K562 (cell line): Measurements from ENCODE around the gene NKAIN1. TPM values are rescaled to one million over a fixed set of nuclear protein-coding genes. Genes with fewer than 3 reads are reported as not detected.
A peak's percentile ranks its signal among the peaks of the same experiment; 100 is the strongest.

Experiments used
- AFF1 ChIP-seq, 2 experiments: fragments of 450-650 bp; IDR thresholded peaks; 2 replicates each; pipeline ENCODE4 v1.6.1; 2018; ENCODE audit warnings: mild to moderate bottlenecking in 2 of 2, low read depth in 1 of 2; ENCODE audit not compliant: partially characterized antibody in 2 of 2
- ATF7 ChIP-seq: fragments of 450-650 bp; IDR thresholded peaks from 2 replicates; pipeline ENCODE4 v1.7.1; 2014; ENCODE audit warnings: mild to moderate bottlenecking, moderate library complexity
- COPS2 ChIP-seq: fragments of 450-650 bp; conservative IDR thresholded peaks from 2 replicates; pipeline ENCODE4 v1.6.1; 2016; ENCODE audit warnings: mild to moderate bottlenecking, moderate library complexity
- DPF2 ChIP-seq: fragments of 450-650 bp; IDR thresholded peaks from 2 replicates; pipeline ENCODE4 v1.6.1; 2016
- EHMT2 ChIP-seq: fragments of 450-650 bp; IDR thresholded peaks from 2 replicates; pipeline ENCODE4 v1.6.1; 2018; ENCODE audit warnings: antibody characterized with exemption
- FUS ChIP-seq: fragments of 200-400 bp; formaldehyde crosslinking; optimal IDR thresholded peaks from 2 replicates; pipeline ENCODE3; 2017; ENCODE audit warnings: low read depth, low read length
- HDAC3 ChIP-seq: fragments of 450-650 bp; IDR thresholded peaks from 2 replicates; pipeline ENCODE4 v1.6.1; 2018; ENCODE audit warnings: borderline replicate concordance, mild to moderate bottlenecking, moderate library complexity; ENCODE audit not compliant: partially characterized antibody
- HNRNPLL ChIP-seq: fragments of 200-400 bp; formaldehyde crosslinking; IDR thresholded peaks from 2 replicates; pipeline ENCODE4 v1.6.1; 2017; ENCODE audit warnings: low read length, low read depth, mild to moderate bottlenecking; ENCODE audit not compliant: poor library complexity, severe bottlenecking
- HSF4 ChIP-seq: fragments of 250-450 bp; sonication (Bioruptor Pico); IDR thresholded peaks from 2 replicates; pipeline ENCODE4 v2.1.2; 2022; ENCODE audit warnings: mild to moderate bottlenecking, moderate library complexity, borderline replicate concordance
- JUND ChIP-seq, 2 experiments: IDR thresholded peaks; 2 replicates in 1 of 2; 3 replicates in 1 of 2; pipeline ENCODE4 v1.6.1; 2011; ENCODE audit warnings: borderline replicate concordance in 2 of 2, low read depth in 2 of 2, low read length in 2 of 2, improper control_type of control experiment in 1 of 2, missing biosample characterization in 1 of 2, missing genetic modification characterization in 1 of 2, missing genetic modification reagents in 1 of 2
- PTTG1 ChIP-seq: fragments of 450-650 bp; IDR thresholded peaks from 2 replicates; pipeline ENCODE4 v1.6.1; 2016; ENCODE audit warnings: low read depth, mild to moderate bottlenecking, missing genetic modification characterization, missing compliant biosample characterization
- RCOR1 ChIP-seq, 2 experiments: IDR thresholded peaks; 2 replicates each; pipeline ENCODE4 v1.6.1; 2012; ENCODE audit warnings: low read depth in 2 of 2, low read length in 2 of 2, borderline replicate concordance in 1 of 2, improper control_type of control experiment in 1 of 2
- RFX1 ChIP-seq: fragments of 450-650 bp; IDR thresholded peaks from 2 replicates; pipeline ENCODE4 v1.6.1; 2016; ENCODE audit warnings: mild to moderate bottlenecking, moderate library complexity
- SIN3B ChIP-seq: fragments of 450-650 bp; IDR thresholded peaks from 2 replicates; pipeline ENCODE4 v1.6.1; 2017; ENCODE audit warnings: low read depth, mild to moderate bottlenecking, moderate library complexity
- TBP ChIP-seq: optimal IDR thresholded peaks from 2 replicates; pipeline ENCODE3; 2011; ENCODE audit warnings: low read depth, low read length, improper control_type of control experiment
- XRCC3 ChIP-seq: fragments of 450-650 bp; IDR thresholded peaks from 2 replicates; pipeline ENCODE4 v1.6.1; 2017; ENCODE audit warnings: mild to moderate bottlenecking, moderate library complexity
- ZBTB17 ChIP-seq: fragments of 450-650 bp; formaldehyde crosslinking; IDR thresholded peaks from 2 replicates; pipeline ENCODE4 v1.4.0; 2020; ENCODE audit warnings: mild to moderate bottlenecking
- ZNF184 ChIP-seq: sonication (generic); formaldehyde crosslinking; IDR thresholded peaks from 2 replicates; pipeline ENCODE4 v1.5.0; 2020; ENCODE audit warnings: missing genetic modification reagents
- polyA plus RNA-seq, 8 experiments: library from polyadenylated mRNA; depleted of rRNA in 4 of 8; stranded (reverse) in 5 of 8; unstranded in 3 of 8; fragments of >200 nt; fragmentation: Nextera tagmentation in 2 of 8; fragmentation: Illumina TruSeq in 1 of 8; extraction: Ambion mirVana in 2 of 8; extraction: Trizol in 1 of 8; gene quantifications; 2 replicates each; pipeline versions ENCODE4 v1.2.1 to v1.2.3, GENCODE V29; 2011 to 2014; ENCODE audit warnings: inconsistent platforms in 1 of 8, missing spikeins in 1 of 8
- total RNA-seq, 7 experiments: library from RNA; depleted of rRNA in 6 of 7; stranded (reverse); fragments of >200 nt in 6 of 7; fragmentation: Illumina TruSeq in 2 of 7; extraction: Trizol in 2 of 7; gene quantifications; 2 replicates each; pipeline versions ENCODE4 v1.2.1 to v1.2.3, GENCODE V29; 2011 to 2021; ENCODE audit warnings: low replicate concordance in 1 of 7
- TF ChIP-seq, protein P1 (sequence below): conservative IDR thresholded peaks from 2 replicates; pipeline ENCODE4 v1.6.1; 2011; ENCODE audit warnings: low read depth, mild to moderate bottlenecking, low read length; ENCODE audit not compliant: control insufficient read depth
- TF ChIP-seq, protein P2 (sequence below): fragments of 250-450 bp; sonication (Bioruptor Pico); IDR thresholded peaks from 2 replicates; pipeline ENCODE4 v1.8.0; 2021; ENCODE audit warnings: moderate library complexity, mild to moderate bottlenecking, inconsistent platforms
- TF ChIP-seq, protein P3 (sequence below): sonication (generic); formaldehyde crosslinking; IDR thresholded peaks from 2 replicates; pipeline ENCODE4 v1.8.0; 2022; ENCODE audit warnings: mild to moderate bottlenecking, missing genetic modification reagents

Gene NKAIN1
- total and polyA plus RNA-seq, 9 of the 15 experiments (the other 6 are each of a cell fraction or from before 2014, with no cell fraction given), result 0.03 to 0.22 (median 0.04) TPM; not detected in 3

- TF ChIP-seq, protein P1, sequence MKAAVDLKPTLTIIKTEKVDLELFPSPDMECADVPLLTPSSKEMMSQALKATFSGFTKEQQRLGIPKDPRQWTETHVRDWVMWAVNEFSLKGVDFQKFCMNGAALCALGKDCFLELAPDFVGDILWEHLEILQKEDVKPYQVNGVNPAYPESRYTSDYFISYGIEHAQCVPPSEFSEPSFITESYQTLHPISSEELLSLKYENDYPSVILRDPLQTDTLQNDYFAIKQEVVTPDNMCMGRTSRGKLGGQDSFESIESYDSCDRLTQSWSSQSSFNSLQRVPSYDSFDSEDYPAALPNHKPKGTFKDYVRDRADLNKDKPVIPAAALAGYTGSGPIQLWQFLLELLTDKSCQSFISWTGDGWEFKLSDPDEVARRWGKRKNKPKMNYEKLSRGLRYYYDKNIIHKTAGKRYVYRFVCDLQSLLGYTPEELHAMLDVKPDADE, result peak; percentile 78; the same call in 1 of the 2 replicates
- TF ChIP-seq ZBTB17 (CRISPR knock-in tag) (no peak), XRCC3 (no peak), SIN3B (no peak), RFX1 (no peak), PTTG1 (no peak), COPS2 (no peak), FUS (no peak), TBP (no peak), DPF2 (no peak), ATF7 (no peak), HSF4 (CRISPR knock-in tag) (no peak), JUND (IDR thresholded peaks at IDR 0.05; ENCODE audit: borderline replicate concordance, low read depth, low read length) (peak; percentile 13; the same call in 1 of the 2 replicates), JUND (tag; IDR thresholded peaks at IDR 0.05; ENCODE audit: borderline replicate concordance, low read depth, low read length) (no peak; the same call in 2 of the 3 replicates), HNRNPLL (peak; percentile 22), HDAC3 (no peak), EHMT2 (peak; percentile 99), ZNF184 (CRISPR knock-in tag) (no peak), AFF1 (IDR thresholded peaks at IDR 0.05; ENCODE audit: low read depth in 1 of 2, partially characterized antibody in 2 of 2) (peak in 1 of 2 experiments; percentile 96), RCOR1 (IDR thresholded peaks at IDR 0.05; ENCODE audit: borderline replicate concordance in 1 of 2, low read depth in 2 of 2, low read length in 2 of 2) (peak in 1 of 2 experiments; percentile 87; a peak in 3 of 4 replicates)
- TF ChIP-seq, protein P2, sequence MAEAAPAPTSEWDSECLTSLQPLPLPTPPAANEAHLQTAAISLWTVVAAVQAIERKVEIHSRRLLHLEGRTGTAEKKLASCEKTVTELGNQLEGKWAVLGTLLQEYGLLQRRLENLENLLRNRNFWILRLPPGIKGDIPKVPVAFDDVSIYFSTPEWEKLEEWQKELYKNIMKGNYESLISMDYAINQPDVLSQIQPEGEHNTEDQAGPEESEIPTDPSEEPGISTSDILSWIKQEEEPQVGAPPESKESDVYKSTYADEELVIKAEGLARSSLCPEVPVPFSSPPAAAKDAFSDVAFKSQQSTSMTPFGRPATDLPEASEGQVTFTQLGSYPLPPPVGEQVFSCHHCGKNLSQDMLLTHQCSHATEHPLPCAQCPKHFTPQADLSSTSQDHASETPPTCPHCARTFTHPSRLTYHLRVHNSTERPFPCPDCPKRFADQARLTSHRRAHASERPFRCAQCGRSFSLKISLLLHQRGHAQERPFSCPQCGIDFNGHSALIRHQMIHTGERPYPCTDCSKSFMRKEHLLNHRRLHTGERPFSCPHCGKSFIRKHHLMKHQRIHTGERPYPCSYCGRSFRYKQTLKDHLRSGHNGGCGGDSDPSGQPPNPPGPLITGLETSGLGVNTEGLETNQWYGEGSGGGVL (CRISPR knock-in tag), result no peak
- TF ChIP-seq, protein P3, sequence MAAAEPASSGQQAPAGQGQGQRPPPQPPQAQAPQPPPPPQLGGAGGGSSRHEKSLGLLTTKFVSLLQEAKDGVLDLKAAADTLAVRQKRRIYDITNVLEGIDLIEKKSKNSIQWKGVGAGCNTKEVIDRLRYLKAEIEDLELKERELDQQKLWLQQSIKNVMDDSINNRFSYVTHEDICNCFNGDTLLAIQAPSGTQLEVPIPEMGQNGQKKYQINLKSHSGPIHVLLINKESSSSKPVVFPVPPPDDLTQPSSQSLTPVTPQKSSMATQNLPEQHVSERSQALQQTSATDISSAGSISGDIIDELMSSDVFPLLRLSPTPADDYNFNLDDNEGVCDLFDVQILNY (CRISPR knock-in tag), result peak; percentile 61; the same call in 1 of the 2 replicates
Observed at GRCh38 chr1:31182352-31182751, 57.3 kb downstream of the NKAIN1 start (continued).
